Brain microvascular endothelial cell (primary cell): ENCODE results near the gene LOXHD1.

Source experiments
- DNase-seq: peaks from one replicate; pipeline ENCODE4 v3.0.0-alpha.2; 2020
- H3K27ac ChIP-seq: fragments of 250-450 bp; sonication (Bioruptor Pico); 2 replicates; pipeline ENCODE4 v1.5.1; 2020; ENCODE audit warnings: mild to moderate bottlenecking, moderate library complexity
- H3K27me3 ChIP-seq: fragments of 250-450 bp; sonication (Bioruptor Pico); replicated peaks from 2 replicates; pipeline ENCODE4 v1.5.1; 2020; ENCODE audit warnings: mild to moderate bottlenecking
- H3K36me3 ChIP-seq: fragments of 250-450 bp; sonication (Bioruptor Pico); replicated peaks from 2 replicates; pipeline ENCODE4 v1.5.1; 2020; ENCODE audit warnings: mild to moderate bottlenecking
- H3K4me3 ChIP-seq: 2 replicates; pipeline ENCODE4 v1.5.1; 2011; ENCODE audit warnings: low read depth, mild to moderate bottlenecking, control low read depth, low read length, moderate library complexity
- CTCF ChIP-seq: IDR thresholded peaks from 2 replicates; pipeline ENCODE4 v1.5.1; 2011; ENCODE audit warnings: low read depth, mild to moderate bottlenecking, moderate library complexity, low read length, control low read depth, inconsistent platforms; ENCODE audit errors: missing control alignments
- in situ Hi-C: cut with HindIII; loops from 2 replicates; pipeline ENCODE4 v1.10.0; 2017; ENCODE audit warnings: low sequenced_read_pairs, low pct_ligation_motif_present

LOXHD1 gene

GRCh38 chr18:46686186-46686585, 29.2 kb upstream of the LOXHD1 start:
- Histone ChIP-seq H3K4me3 (no peak overlapping the region), H3K27me3 (no peaks in the 10 kb centered on the region), H3K27ac (no peak overlapping the region), H3K36me3 (no peaks in the 10 kb centered on the region)
- in situ Hi-C loops: no loop called here
- DNase-seq: no peak
- TF ChIP-seq CTCF: no peak

GRCh38 chr18:46683252-46683651, 26.2 kb upstream of the LOXHD1 start:
- H3K4me3 ChIP-seq: no peak overlapping the region
- no peak for DNase-seq
- no peaks in the 10 kb centered on the region for H3K36me3 ChIP-seq
- in situ Hi-C loops: no loop called here
- no peak overlapping the region for H3K27ac ChIP-seq
- H3K27me3 ChIP-seq: no peaks in the 10 kb centered on the region
- no peak for TF ChIP-seq CTCF

DNA sequence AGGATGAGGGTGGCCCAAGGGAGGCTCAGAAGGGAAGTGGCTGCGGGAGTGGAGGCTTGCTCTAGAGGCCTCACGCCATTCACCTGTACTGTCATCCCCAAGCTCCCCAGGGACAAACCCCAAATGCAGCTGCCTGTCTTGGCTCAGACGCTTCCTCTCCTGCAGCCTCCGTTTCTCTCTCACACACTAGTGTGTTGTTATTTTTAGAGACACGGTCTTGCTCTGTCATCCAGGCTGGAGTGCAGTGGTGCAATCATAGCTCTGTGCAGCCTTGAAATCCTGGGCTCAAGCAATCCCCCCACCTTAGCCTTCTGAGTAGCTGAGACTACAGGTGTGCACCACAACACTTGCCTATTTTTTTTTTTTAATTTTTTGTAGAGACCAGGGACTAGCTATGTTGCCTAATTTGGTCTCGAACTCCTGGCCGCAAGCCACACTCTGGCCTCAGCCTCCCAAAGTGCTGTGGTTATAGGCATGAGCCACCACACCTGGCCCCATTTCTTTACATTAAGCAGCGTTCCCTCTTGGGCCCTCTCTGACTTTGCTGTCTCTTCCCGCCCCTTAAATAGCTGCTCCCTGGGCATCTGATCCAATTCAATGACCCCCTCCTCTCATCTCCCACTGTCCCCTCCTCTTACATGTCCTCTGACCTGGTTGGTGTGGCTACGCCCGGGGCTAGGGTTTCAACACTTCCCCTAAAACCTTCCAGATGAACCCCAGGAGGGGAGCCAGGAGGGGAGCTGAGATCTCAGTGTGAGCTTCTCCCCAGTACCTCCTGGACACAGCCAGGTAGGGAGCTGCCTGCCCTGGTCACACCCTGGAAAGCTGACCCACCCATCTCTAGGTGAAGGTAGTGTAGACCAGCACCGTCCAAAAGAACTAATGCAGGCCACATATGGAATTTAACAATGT, 24.0 kb upstream of the LOXHD1 start:
- Histone ChIP-seq H3K27me3 (no peaks in the 10 kb centered on the region), H3K36me3 (no peaks in the 10 kb centered on the region)

DNA sequence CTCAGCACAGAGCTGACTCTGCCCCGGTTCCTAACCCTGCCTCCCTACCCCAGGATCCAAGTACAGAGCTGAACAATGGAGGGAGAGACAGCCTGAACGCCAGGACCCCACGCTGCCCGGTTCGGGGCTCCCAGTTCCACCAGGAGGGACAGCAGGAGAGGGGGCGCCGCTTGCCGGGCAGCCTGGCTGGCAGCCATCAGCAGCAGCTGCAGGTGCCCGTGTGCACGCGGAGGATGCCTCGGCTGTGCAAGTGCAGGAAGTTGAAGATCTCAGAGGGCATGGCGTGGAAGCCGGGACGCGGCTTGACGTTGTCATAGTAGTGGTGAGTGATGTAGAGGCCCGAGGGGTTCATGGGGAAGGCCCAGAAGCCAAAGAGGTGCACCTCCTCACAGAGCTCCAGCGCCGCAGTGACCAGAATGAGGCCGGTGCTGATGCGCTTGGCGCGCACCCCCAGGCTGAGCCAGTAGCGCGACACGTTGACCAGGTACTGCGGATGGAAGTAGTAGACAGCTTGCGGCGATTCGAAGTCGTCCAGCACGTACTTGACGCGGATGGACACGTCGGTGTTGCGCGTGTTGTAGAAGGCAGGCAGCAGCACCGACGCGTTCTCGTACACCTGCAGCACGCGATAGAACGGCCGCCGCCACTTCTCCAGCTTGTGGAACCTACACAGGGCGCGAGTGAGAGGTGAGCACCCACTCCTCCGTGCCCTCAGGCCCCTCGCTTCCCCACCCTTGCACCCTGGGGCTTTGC, 23.0 kb upstream of the LOXHD1 start:
- Histone ChIP-seq H3K27ac (no peak overlapping the region), H3K4me3 (no peak overlapping the region), H3K36me3 (no peaks in the 10 kb centered on the region), H3K27me3 (no peaks in the 10 kb centered on the region)
- no peak for DNase-seq
- in situ Hi-C loops: no loop called here
- TF ChIP-seq CTCF: no peak

More for the DNA sequence above, 24.0 kb upstream of the LOXHD1 start:
- no peak for TF ChIP-seq CTCF
- Histone ChIP-seq H3K4me3 (no peak overlapping the region), H3K27ac (no peak overlapping the region)
- DNase-seq: no peak
- in situ Hi-C loops: no loop called here

- TF ChIP-seq CTCF: no peak
- DNase-seq: no peak
- Histone ChIP-seq H3K4me3 (no peak overlapping the region), H3K36me3 (no peaks in the 10 kb centered on the region), H3K27me3 (no peaks in the 10 kb centered on the region), H3K27ac (no peak overlapping the region)
- in situ Hi-C loops: no loop called here
Observed at GRCh38 chr18:46678785-46679399, 21.9 kb upstream of the LOXHD1 start.
